Gastrocnemius medialis (tissue), 4 donors: ENCODE measurements around the gene SMAD3. TPM values are rescaled to one million over a fixed set of nuclear protein-coding genes. Genes with fewer than 3 reads are reported as not detected.
A peak's percentile ranks its signal among the peaks of the same experiment; 100 is the strongest.

Experiments
- ATAC-seq, 2 donors: fragments of 150-250 bp; one replicate each; pipeline ENCODE4 v1.9.1; 2016
- DNase-seq, 2 donors: peaks; one replicate each; pipeline ENCODE4 v3.0.0-alpha.2; 2019
- H3K27ac ChIP-seq, 4 donors: fragments of 200-600 bp; sonication (generic); 1 replicate in 1 of 4; 2 replicates in 3 of 4; pipeline ENCODE4 v1.5.1; 2016 to 2018; ENCODE audit warnings: mild to moderate bottlenecking in 2 of 4, moderate library complexity in 1 of 4
- H3K27me3 ChIP-seq, 3 donors: fragments of 200-600 bp; sonication (generic) in 2 of 3; 1 replicate in 1 of 3; 2 replicates in 2 of 3; pipeline versions ENCODE4 v1.5.1 to v1.6.0; 2016 to 2019; ENCODE audit warnings: mild to moderate bottlenecking in 1 of 3, moderate library complexity in 1 of 3
- H3K36me3 ChIP-seq, 2 donors: fragments of 200-600 bp; sonication (generic) in 1 of 2; one replicate each; pipeline ENCODE4 v1.5.1; 2017 to 2018
- H3K4me1 ChIP-seq, 2 donors: fragments of 200-600 bp; sonication (generic) in 1 of 2; one replicate each; pipeline ENCODE4 v1.5.1; 2016 to 2017; ENCODE audit warnings: mild to moderate bottlenecking in 2 of 2
- H3K4me3 ChIP-seq, 4 donors: fragments of 200-600 bp; sonication (generic) in 3 of 4; 1 replicate in 1 of 4; 2 replicates in 3 of 4; pipeline ENCODE4 v1.5.1; 2016 to 2019; ENCODE audit warnings: mild to moderate bottlenecking in 2 of 4
- H3K9me3 ChIP-seq, 3 donors: fragments of 200-600 bp; sonication (generic) in 2 of 3; 1 replicate in 1 of 3; 2 replicates in 2 of 3; pipeline ENCODE4 v1.5.1; 2016 to 2019
- POLR2A ChIP-seq, 2 donors: fragments of 450-650 bp; IDR thresholded peaks; one replicate each; pipeline ENCODE4 v1.6.1; 2017; ENCODE audit warnings: antibody characterized with exemption in 2 of 2, mild to moderate bottlenecking in 2 of 2, moderate library complexity in 2 of 2
- in situ Hi-C, 4 donors: fragments of 200-750 bp; cut with MboI; loops; one replicate each; pipeline versions ENCODE4 v1.15.0 to v1.8.0; 2017; ENCODE audit warnings: low sequenced_read_pairs in 4 of 4
- intact Hi-C: fragments of 100-400 bp; cut with DNase I; formaldehyde crosslinking; loops from one replicate; pipeline ENCODE4 v1.15.1; 2023; ENCODE audit warnings: low total_unique reads
- total RNA-seq, 4 donors: library from RNA; depleted of rRNA; stranded (reverse); fragments of >200 nt; gene quantifications; one replicate each; pipeline versions ENCODE4 v1.1.0 to v1.2.3, GENCODE V29; 2016
- TF ChIP-seq, protein P1 (sequence below), 5 experiments: fragments of 450-650 bp in 3 of 5; fragments of 200-600 bp in 2 of 5; sonication (generic) in 2 of 5; IDR thresholded peaks in 4 of 5; conservative IDR thresholded peaks in 1 of 5; 1 replicate in 4 of 5; 2 replicates in 1 of 5; pipeline ENCODE4 v1.5.1; 2016 to 2019; ENCODE audit warnings: antibody characterized with exemption in 5 of 5, mild to moderate bottlenecking in 3 of 5, moderate library complexity in 3 of 5

Gene SMAD3
- total RNA-seq, 4 donors from 2014 or later, result 15.9 to 61.7 (median 26.3) TPM

DNA sequence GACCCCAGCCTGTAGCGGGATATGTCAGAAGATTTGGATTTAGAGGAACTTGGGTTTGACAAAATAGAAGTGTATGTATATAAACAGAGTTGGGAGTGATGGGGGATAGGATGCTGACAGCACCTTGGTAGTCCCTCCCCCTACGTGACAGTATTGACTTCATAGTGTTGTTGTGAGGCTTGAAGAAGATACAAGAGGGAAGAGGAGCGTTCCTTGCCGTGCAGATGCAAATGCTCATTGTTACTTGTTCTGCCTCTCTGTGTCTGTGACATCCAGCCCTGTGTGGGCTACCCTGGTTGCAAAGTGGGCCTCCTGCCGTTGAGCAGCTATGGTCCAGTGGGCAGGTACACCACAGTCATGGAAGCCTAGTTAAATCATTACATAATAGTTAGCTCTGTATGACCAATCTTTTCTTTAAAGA lies 45.0 kb downstream of the SMAD3 start:
- H3K27ac ChIP-seq, result peak overlapping the region; percentile 61 to 93 (median 66)
- intact Hi-C loops (no loop called here), in situ Hi-C loops (no loop called here)
- DNase-seq, result no peak
- H3K4me1 ChIP-seq, result peaks cover 76 to 87% of the 10 kb centered on the region in 2 donors
- TF ChIP-seq POLR2A (IDR thresholded peaks at IDR 0.05), result no peak
- ATAC-seq, result no peak
- no peaks in the 10 kb centered on the region for H3K9me3 ChIP-seq
- H3K4me3 ChIP-seq, result no peak overlapping the region
- H3K36me3 ChIP-seq, result no peaks in the 10 kb centered on the region
- no peaks in the 10 kb centered on the region for H3K27me3 ChIP-seq

DNA sequence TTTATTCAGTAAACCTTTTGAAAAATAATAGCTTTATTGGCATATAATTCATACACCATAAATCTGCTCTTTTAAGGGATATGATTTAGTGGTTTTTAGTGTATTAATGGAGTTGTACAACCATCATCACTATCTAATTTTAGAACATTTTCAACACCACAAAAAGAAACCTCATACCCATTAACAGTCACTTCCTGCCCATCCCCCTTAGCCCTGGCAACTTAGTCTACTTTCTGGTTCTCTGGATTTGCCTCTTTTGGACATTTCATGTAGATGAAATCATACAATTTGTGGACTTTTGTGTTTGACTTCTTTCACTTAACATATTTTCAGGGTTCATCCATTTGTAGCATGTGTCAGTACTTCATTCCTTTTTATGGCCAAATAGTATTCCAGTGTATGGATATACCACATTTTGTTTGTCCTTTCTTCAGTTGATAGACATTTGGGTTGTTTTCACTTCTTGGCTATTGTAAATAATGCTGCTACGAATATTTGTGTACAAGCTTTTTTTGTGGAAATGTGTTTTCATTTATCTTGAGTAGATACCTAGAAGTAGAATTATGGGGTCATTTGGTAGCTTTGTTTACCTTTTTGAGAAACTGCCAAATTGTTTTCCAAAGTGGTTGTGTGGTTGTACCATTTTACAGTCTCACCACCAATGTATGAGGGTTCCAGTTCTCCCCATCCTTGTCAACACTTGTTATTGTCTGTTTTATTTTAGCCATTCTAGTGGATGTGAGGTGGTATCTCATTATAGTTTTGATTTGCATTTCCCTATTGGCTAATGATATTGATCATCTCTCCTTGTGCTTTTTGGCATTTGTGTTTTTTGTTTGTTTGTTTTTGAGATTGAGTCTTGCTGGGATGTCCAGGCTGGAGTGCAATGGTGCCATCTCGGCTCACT lies 45.8 kb downstream of the SMAD3 start:
- H3K27ac ChIP-seq, result peak overlapping the region; percentile 19 to 93 (median 62)
- peaks cover 76 to 87% of the 10 kb centered on the region in 2 donors for H3K4me1 ChIP-seq
- ATAC-seq, result no peak
- intact Hi-C loops, result no loop called here
- H3K36me3 ChIP-seq, result no peaks in the 10 kb centered on the region
- H3K4me3 ChIP-seq, result no peak overlapping the region
- no peak for DNase-seq
- no peaks in the 10 kb centered on the region for H3K9me3 ChIP-seq
- in situ Hi-C loops, result no loop called here
- TF ChIP-seq, protein P1, sequence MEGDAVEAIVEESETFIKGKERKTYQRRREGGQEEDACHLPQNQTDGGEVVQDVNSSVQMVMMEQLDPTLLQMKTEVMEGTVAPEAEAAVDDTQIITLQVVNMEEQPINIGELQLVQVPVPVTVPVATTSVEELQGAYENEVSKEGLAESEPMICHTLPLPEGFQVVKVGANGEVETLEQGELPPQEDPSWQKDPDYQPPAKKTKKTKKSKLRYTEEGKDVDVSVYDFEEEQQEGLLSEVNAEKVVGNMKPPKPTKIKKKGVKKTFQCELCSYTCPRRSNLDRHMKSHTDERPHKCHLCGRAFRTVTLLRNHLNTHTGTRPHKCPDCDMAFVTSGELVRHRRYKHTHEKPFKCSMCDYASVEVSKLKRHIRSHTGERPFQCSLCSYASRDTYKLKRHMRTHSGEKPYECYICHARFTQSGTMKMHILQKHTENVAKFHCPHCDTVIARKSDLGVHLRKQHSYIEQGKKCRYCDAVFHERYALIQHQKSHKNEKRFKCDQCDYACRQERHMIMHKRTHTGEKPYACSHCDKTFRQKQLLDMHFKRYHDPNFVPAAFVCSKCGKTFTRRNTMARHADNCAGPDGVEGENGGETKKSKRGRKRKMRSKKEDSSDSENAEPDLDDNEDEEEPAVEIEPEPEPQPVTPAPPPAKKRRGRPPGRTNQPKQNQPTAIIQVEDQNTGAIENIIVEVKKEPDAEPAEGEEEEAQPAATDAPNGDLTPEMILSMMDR (IDR thresholded peaks at IDR 0.05 in 4 of 5, conservative IDR thresholded peaks at IDR 0.05 in 1 of 5), result no peak
- no peak for TF ChIP-seq POLR2A (IDR thresholded peaks at IDR 0.05)
- no peaks in the 10 kb centered on the region for H3K27me3 ChIP-seq

DNA sequence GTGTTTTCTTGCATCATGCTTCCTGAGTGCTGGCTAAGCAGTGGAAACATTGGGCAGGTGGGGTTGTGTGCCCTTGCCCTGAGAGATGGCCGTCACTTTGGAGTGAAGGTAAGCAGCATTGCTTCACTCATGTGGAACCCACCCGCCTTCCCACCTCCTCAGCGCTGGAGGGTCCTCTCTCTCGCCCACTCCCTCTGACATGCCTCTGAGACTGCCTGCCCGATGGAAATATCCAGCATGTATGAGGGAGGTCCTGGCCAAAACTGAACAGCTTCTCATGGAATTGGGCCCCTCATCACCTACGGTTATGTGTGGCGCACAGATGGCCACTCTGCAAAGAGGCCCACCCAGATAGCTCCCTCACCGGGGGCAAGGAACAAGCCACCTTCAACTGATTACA lies 48.6 kb downstream of the SMAD3 start:
- DNase-seq (no peak), ATAC-seq (no peak)
- peak overlapping the region; percentile 56 to 77 (median 68) for H3K27ac ChIP-seq
- peaks cover 77 to 87% of the 10 kb centered on the region in 2 donors for H3K4me1 ChIP-seq
- no peaks in the 10 kb centered on the region for H3K27me3 ChIP-seq
- no peak for TF ChIP-seq POLR2A (IDR thresholded peaks at IDR 0.05)
- TF ChIP-seq, protein P1 (IDR thresholded peaks at IDR 0.05 in 4 of 5, conservative IDR thresholded peaks at IDR 0.05 in 1 of 5), result no peak
- no peaks in the 10 kb centered on the region for H3K36me3 ChIP-seq
- H3K4me3 ChIP-seq, result no peak overlapping the region
- in situ Hi-C loops (no loop called here), intact Hi-C loops (no loop called here)
- no peaks in the 10 kb centered on the region for H3K9me3 ChIP-seq

DNA sequence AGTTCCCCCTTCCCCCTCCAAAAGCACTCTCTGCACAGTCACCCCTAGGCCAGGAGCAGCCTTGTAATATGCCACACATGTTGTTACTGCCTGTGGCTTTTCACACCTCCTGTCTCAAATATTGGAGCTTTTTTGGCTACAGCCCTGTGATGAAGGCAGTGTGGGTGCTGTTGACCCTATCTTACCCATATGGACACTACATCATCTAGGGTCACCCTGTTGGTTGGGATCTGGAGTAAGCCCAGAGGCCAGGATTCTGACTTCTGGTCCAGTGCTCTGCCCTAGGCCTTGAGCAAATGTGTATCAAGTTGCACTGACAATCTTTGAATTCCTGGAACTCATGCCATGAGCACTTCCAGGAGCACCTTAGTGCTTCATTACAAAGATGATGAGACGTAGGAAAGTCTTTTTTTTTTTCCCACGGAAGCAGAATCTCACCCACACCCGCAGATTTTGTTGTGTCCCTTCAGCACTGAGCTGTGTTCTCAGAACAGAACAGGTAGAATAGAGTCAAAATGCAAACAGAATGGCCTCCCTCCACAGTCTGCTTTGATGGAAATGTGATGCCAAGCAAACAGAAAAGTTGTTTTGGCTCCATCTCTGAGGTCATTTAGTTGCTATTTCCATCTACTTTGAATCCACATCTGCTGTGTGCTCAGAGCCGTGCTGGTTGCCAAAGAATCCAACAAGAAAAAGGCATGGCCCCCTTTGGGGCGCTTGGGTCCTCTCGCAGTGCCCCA lies 49.6 kb downstream of the SMAD3 start:
- no peaks in the 10 kb centered on the region for H3K9me3 ChIP-seq
- ATAC-seq (peak in 1 of 2 donors; percentile 76), DNase-seq (no peak)
- peak overlapping the region; percentile 56 to 77 (median 68) for H3K27ac ChIP-seq
- H3K27me3 ChIP-seq, result no peaks in the 10 kb centered on the region
- in situ Hi-C loops (no loop called here), intact Hi-C loops (no loop called here)
- TF ChIP-seq, protein P1 (IDR thresholded peaks at IDR 0.05 in 4 of 5, conservative IDR thresholded peaks at IDR 0.05 in 1 of 5), result no peak
- no peak for TF ChIP-seq POLR2A (IDR thresholded peaks at IDR 0.05)
- H3K4me3 ChIP-seq, result no peak overlapping the region
- no peaks in the 10 kb centered on the region for H3K36me3 ChIP-seq
- H3K4me1 ChIP-seq, result peaks cover 76 to 87% of the 10 kb centered on the region in 2 donors

DNA sequence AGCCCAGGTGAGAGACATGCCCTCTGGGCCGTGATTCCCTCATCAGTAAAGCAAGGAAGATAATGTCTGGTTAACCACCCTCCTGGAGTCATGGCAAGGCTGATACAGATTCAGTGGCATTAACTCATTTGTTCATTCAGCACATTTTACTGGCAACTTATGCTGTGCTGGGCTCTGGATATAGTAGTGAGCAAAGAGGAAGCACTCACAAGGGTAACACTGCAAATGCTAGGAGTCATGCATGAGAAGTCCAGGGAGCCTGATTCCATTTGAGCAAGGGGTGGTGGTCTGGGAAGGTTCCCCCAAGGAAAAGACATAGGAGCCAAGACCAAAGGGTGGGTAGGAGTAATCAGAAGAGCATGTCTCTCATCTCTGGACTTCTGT lies 50.2 kb downstream of the SMAD3 start:
- no peaks in the 10 kb centered on the region for H3K36me3 ChIP-seq
- in situ Hi-C loops, result no loop called here

More for the DNA sequence above, 50.2 kb downstream of the SMAD3 start:
- intact Hi-C loops, result no loop called here
- TF ChIP-seq, protein P1 (IDR thresholded peaks at IDR 0.05 in 4 of 5, conservative IDR thresholded peaks at IDR 0.05 in 1 of 5), result no peak
- no peak for TF ChIP-seq POLR2A (IDR thresholded peaks at IDR 0.05)
- peak overlapping the region in 3 of 4 donors; percentile 56 to 77 (median 67) for H3K27ac ChIP-seq
- no peaks in the 10 kb centered on the region for H3K27me3 ChIP-seq
- no peak for DNase-seq
- ATAC-seq, result no peak
- no peaks in the 10 kb centered on the region for H3K9me3 ChIP-seq
- peaks cover 76 to 87% of the 10 kb centered on the region in 2 donors for H3K4me1 ChIP-seq
- no peak overlapping the region for H3K4me3 ChIP-seq
